K562 (cell line): ENCODE data around the gene BRD7. TPM values are rescaled to one million over a fixed set of nuclear protein-coding genes. Genes with fewer than 3 reads are reported as not detected.

ENCODE experiments used
- ADNP ChIP-seq: fragments of 200-800 bp; sonication (Bioruptor generic); IDR thresholded peaks from 2 replicates; pipeline ENCODE4 v1.6.1; 2016; ENCODE audit warnings: missing genetic modification characterization, missing compliant biosample characterization
- BCOR ChIP-seq: fragments of 450-650 bp; IDR thresholded peaks from 2 replicates; pipeline ENCODE4 v1.6.1; 2016
- BRD4 ChIP-seq: fragments of 200-600 bp; sonication (generic); IDR thresholded peaks from 2 replicates; pipeline ENCODE4 v1.6.1; 2017; ENCODE audit warnings: inconsistent platforms
- IRF2 ChIP-seq: sonication (generic); formaldehyde crosslinking; IDR thresholded peaks from 2 replicates; pipeline ENCODE4 v1.8.1; 2022; ENCODE audit warnings: mild to moderate bottlenecking, missing genetic modification reagents
- KDM4B ChIP-seq, 2 experiments: fragments of 450-650 bp in 1 of 2; sonication (generic) in 1 of 2; IDR thresholded peaks; 2 replicates each; pipeline ENCODE4 v1.6.1; 2016 to 2017; ENCODE audit warnings: borderline replicate concordance in 2 of 2, antibody characterized with exemption in 1 of 2, low read depth in 1 of 2, mild to moderate bottlenecking in 1 of 2
- MAZ ChIP-seq, 2 experiments: fragments of 450-650 bp in 1 of 2; sonication (generic) in 1 of 2; formaldehyde crosslinking; IDR thresholded peaks in 1 of 2; conservative IDR thresholded peaks in 1 of 2; 2 replicates each; pipeline versions ENCODE4 v1.4.0 to v1.5.0; 2020; ENCODE audit warnings: mild to moderate bottlenecking in 1 of 2, missing genetic modification reagents in 1 of 2
- RBFOX2 ChIP-seq: fragments of 200-400 bp; formaldehyde crosslinking; IDR thresholded peaks from 2 replicates; pipeline ENCODE4 v1.6.1; 2017; ENCODE audit warnings: low read depth, mild to moderate bottlenecking, low read length, moderate library complexity
- RBM25 ChIP-seq: fragments of 200-400 bp; formaldehyde crosslinking; IDR thresholded peaks from 2 replicates; pipeline ENCODE4 v1.6.1; 2018; ENCODE audit warnings: low read length, low read depth, moderate library complexity; ENCODE audit not compliant: severe bottlenecking
- SAFB2 ChIP-seq: fragments of 200-400 bp; formaldehyde crosslinking; IDR thresholded peaks from 2 replicates; pipeline ENCODE4 v1.6.1; 2018; ENCODE audit warnings: borderline replicate concordance, low read length, low read depth, moderate library complexity; ENCODE audit not compliant: severe bottlenecking
- ZNF239 ChIP-seq: fragments of 250-450 bp; sonication (Bioruptor Pico); IDR thresholded peaks from 2 replicates; pipeline ENCODE4 v1.4.0; 2020; ENCODE audit warnings: mild to moderate bottlenecking
- ZNF324 ChIP-seq: fragments of 250-450 bp; sonication (Bioruptor Pico); IDR thresholded peaks from 2 replicates; pipeline ENCODE4 v1.4.0; 2020; ENCODE audit warnings: mild to moderate bottlenecking
- ZNF511 ChIP-seq: sonication (generic); formaldehyde crosslinking; IDR thresholded peaks from 2 replicates; pipeline ENCODE4 v1.8.0; 2022; ENCODE audit warnings: mild to moderate bottlenecking, missing genetic modification reagents
- polyA plus RNA-seq, 8 experiments: library from polyadenylated mRNA; depleted of rRNA in 4 of 8; stranded (reverse) in 5 of 8; unstranded in 3 of 8; fragments of >200 nt; fragmentation: Nextera tagmentation in 2 of 8; fragmentation: Illumina TruSeq in 1 of 8; extraction: Ambion mirVana in 2 of 8; extraction: Trizol in 1 of 8; gene quantifications; 2 replicates each; pipeline versions ENCODE4 v1.2.1 to v1.2.3, GENCODE V29; 2011 to 2014; ENCODE audit warnings: inconsistent platforms in 1 of 8, missing spikeins in 1 of 8
- total RNA-seq, 7 experiments: library from RNA; depleted of rRNA in 6 of 7; stranded (reverse); fragments of >200 nt in 6 of 7; fragmentation: Illumina TruSeq in 2 of 7; extraction: Trizol in 2 of 7; gene quantifications; 2 replicates each; pipeline versions ENCODE4 v1.2.1 to v1.2.3, GENCODE V29; 2011 to 2021; ENCODE audit warnings: low replicate concordance in 1 of 7

The BRD7 gene
- total and polyA plus RNA-seq, 9 of the 15 experiments (the other 6 are each of a cell fraction or from before 2014, with no cell fraction given): 20.6 to 101 (median 68.7) TPM

GRCh38 chr16:50275428-50276325 is 93.1 kb downstream of the BRD7 start (continued):
- TF ChIP-seq SAFB2: no peak
- TF ChIP-seq ZNF324 (CRISPR knock-in tag): no peak
- peak; percentile 99 for TF ChIP-seq ZNF239 (CRISPR knock-in tag)
- no peak for TF ChIP-seq IRF2 (CRISPR knock-in tag)
- TF ChIP-seq ADNP (tag): no peak
- TF ChIP-seq BCOR: 0 out of 2 replicates have a peak, but pooled peaks have one; percentile 10
- TF ChIP-seq RBM25: peak; percentile 78
- TF ChIP-seq RBFOX2: no peak
- TF ChIP-seq MAZ (CRISPR knock-in tag; conservative IDR thresholded peaks at IDR 0.05 in 1 of 2, IDR thresholded peaks at IDR 0.05 in 1 of 2): no peak
- TF ChIP-seq BRD4: no peak
- no peak for TF ChIP-seq ZNF511 (CRISPR knock-in tag)
- TF ChIP-seq KDM4B (IDR thresholded peaks at IDR 0.05; ENCODE audit: borderline replicate concordance in 2 of 2, low read depth in 1 of 2): no peak
